Measurements from ENCODE around the gene NELL2.

- TF ChIP-seq POLR2A (IDR thresholded peaks at IDR 0.05; ENCODE audit: low read length) (no peak), GATA1 (IDR thresholded peaks at IDR 0.05; ENCODE audit: low read depth, low read length) (no peak)
These were observed 238.2 kb downstream of the NELL2 start for GRCh38 chr12:44637875-44638274.

All from erythroblast (primary cell).